ENCODE results near the gene SUCO.

The SUCO gene

DNA sequence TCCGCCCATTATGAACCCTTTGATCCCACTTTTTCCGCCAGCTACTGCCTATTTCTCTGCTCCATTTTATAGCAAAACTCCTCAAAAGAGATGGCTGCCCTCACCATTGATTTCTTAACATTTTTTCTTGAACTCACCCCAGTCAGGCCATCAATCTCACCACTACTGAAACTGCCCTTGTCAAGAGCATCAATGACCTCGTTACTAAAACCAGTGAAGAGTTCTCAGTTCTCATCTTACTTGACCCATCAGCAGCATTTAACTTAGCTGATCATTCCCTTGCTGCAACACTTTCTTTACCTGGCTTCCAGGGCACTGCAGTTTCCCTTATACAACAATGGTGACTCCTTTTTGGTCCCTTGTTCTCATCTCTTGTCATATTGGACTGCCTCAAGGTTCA is 90.8 kb downstream of the SUCO start:
- no peaks in the 10 kb centered on the region for H3K4me1 ChIP-seq (ENCODE audit: insufficient read depth, insufficient read length)
- no peaks in the 10 kb centered on the region for H3K27me3 ChIP-seq (ENCODE audit: insufficient read depth, insufficient read length)
- TF ChIP-seq ZNF274 (IDR thresholded peaks at IDR 0.05; ENCODE audit: low read depth, low read length) (no peak), SUZ12 (IDR thresholded peaks at IDR 0.05; ENCODE audit: extremely low read depth, insufficient read depth, insufficient read length) (no peak), YY1 (IDR thresholded peaks at IDR 0.05; ENCODE audit: insufficient read depth, insufficient read length) (no peak)
- H3K9ac ChIP-seq (ENCODE audit: insufficient read length, low read depth) = no peak overlapping the region
- peaks cover 38% of the 10 kb centered on the region for H3K9me3 ChIP-seq (ENCODE audit: insufficient read depth, low read length)
- no peaks in the 10 kb centered on the region for H3K36me3 ChIP-seq (ENCODE audit: insufficient read depth, insufficient read length, low read length)
- no peak overlapping the region for H3K4me3 ChIP-seq (ENCODE audit: insufficient read length, low read depth)
- no peak for DNase-seq (ENCODE audit: low read depth, low spot score)

DNA sequence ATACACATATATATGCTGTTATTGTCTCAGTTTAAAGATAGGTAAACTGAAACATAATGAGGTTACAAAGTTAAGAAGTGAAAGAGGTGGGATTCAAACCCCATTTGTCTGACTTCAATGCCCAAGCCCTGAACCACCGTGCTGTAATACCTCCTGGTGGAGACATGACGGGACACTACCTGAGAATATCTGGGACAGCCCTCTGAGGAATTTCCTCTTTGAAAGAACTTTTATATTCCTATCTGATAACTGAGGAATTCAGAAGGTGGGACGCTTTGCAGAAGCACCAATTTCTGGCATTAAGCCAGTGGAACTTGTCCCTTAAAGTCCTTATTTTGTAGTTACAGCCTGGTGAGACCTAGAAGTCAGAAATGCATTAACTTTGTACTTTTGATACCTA is 93.9 kb downstream of the SUCO start:
- no peaks in the 10 kb centered on the region for H3K4me1 ChIP-seq (ENCODE audit: insufficient read depth, insufficient read length)

GRCh38 chr1:172627702-172628101 is 94.8 kb downstream of the SUCO start:
- Histone ChIP-seq H3K4me3 (ENCODE audit: insufficient read length, low read depth) (no peak overlapping the region), H3K4me1 (ENCODE audit: insufficient read depth, insufficient read length) (no peaks in the 10 kb centered on the region), H3K27me3 (ENCODE audit: insufficient read depth, insufficient read length) (no peaks in the 10 kb centered on the region), H3K9ac (ENCODE audit: insufficient read length, low read depth) (no peak overlapping the region), H3K36me3 (ENCODE audit: insufficient read depth, insufficient read length, low read length) (no peaks in the 10 kb centered on the region), H3K9me3 (ENCODE audit: insufficient read depth, low read length) (peaks cover 16% of the 10 kb centered on the region; the same call in 1 of the 2 replicates)
- TF ChIP-seq ZNF274 (IDR thresholded peaks at IDR 0.05; ENCODE audit: low read depth, low read length) = no peak
- no peak for TF ChIP-seq SUZ12 (IDR thresholded peaks at IDR 0.05; ENCODE audit: extremely low read depth, insufficient read depth, insufficient read length)
- no peak for TF ChIP-seq YY1 (IDR thresholded peaks at IDR 0.05; ENCODE audit: insufficient read depth, insufficient read length)
- no peak for DNase-seq (ENCODE audit: low read depth, low spot score)

More for the DNA sequence above, 93.9 kb downstream of the SUCO start:
- Histone ChIP-seq H3K36me3 (ENCODE audit: insufficient read depth, insufficient read length, low read length) (no peaks in the 10 kb centered on the region), H3K9ac (ENCODE audit: insufficient read length, low read depth) (no peak overlapping the region), H3K27me3 (ENCODE audit: insufficient read depth, insufficient read length) (no peaks in the 10 kb centered on the region), H3K9me3 (ENCODE audit: insufficient read depth, low read length) (peaks cover 15% of the 10 kb centered on the region; the same call in 1 of the 2 replicates), H3K4me3 (ENCODE audit: insufficient read length, low read depth) (no peak overlapping the region)
- no peak for DNase-seq (ENCODE audit: low read depth, low spot score)
- TF ChIP-seq SUZ12 (IDR thresholded peaks at IDR 0.05; ENCODE audit: extremely low read depth, insufficient read depth, insufficient read length) (no peak), ZNF274 (IDR thresholded peaks at IDR 0.05; ENCODE audit: low read depth, low read length) (no peak), YY1 (IDR thresholded peaks at IDR 0.05; ENCODE audit: insufficient read depth, insufficient read length) (no peak)

GRCh38 chr1:172628401-172628800 is 95.5 kb downstream of the SUCO start:
- Histone ChIP-seq H3K4me3 (ENCODE audit: insufficient read length, low read depth) (no peak overlapping the region), H3K4me1 (ENCODE audit: insufficient read depth, insufficient read length) (no peaks in the 10 kb centered on the region), H3K27me3 (ENCODE audit: insufficient read depth, insufficient read length) (no peaks in the 10 kb centered on the region), H3K9me3 (ENCODE audit: insufficient read depth, low read length) (peaks cover 16% of the 10 kb centered on the region; the same call in 1 of the 2 replicates), H3K36me3 (ENCODE audit: insufficient read depth, insufficient read length, low read length) (no peaks in the 10 kb centered on the region), H3K9ac (ENCODE audit: insufficient read length, low read depth) (no peak overlapping the region)
- TF ChIP-seq YY1 (IDR thresholded peaks at IDR 0.05; ENCODE audit: insufficient read depth, insufficient read length) (no peak), SUZ12 (IDR thresholded peaks at IDR 0.05; ENCODE audit: extremely low read depth, insufficient read depth, insufficient read length) (no peak), ZNF274 (IDR thresholded peaks at IDR 0.05; ENCODE audit: low read depth, low read length) (no peak)
- DNase-seq (ENCODE audit: low read depth, low spot score) = no peak

DNA sequence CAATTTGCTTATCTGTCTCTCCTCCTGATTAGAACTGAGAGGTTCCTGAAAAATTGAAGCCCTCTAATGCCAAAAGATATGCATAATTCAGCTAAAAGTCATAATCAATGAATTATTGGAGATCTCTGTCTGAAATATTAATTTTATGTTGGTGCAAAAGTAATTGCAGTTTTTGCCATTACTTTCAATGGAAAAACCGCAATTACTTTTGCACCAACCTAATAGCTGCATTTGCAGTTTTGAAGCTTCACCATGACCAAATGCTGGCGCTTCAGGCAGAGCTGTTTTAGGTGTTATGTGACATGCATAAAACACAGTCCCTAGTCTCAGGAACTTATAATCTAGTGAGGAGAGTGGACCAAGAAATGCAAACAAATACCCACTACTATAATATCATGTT is 96.2 kb downstream of the SUCO start:
- Histone ChIP-seq H3K4me3 (ENCODE audit: insufficient read length, low read depth) (no peak overlapping the region), H3K9me3 (ENCODE audit: insufficient read depth, low read length) (peaks cover 18% of the 10 kb centered on the region; the same call in 1 of the 2 replicates), H3K27me3 (ENCODE audit: insufficient read depth, insufficient read length) (no peaks in the 10 kb centered on the region), H3K4me1 (ENCODE audit: insufficient read depth, insufficient read length) (no peaks in the 10 kb centered on the region), H3K36me3 (ENCODE audit: insufficient read depth, insufficient read length, low read length) (no peaks in the 10 kb centered on the region), H3K9ac (ENCODE audit: insufficient read length, low read depth) (no peak overlapping the region)
- TF ChIP-seq SUZ12 (IDR thresholded peaks at IDR 0.05; ENCODE audit: extremely low read depth, insufficient read depth, insufficient read length) (no peak), ZNF274 (IDR thresholded peaks at IDR 0.05; ENCODE audit: low read depth, low read length) (no peak), YY1 (IDR thresholded peaks at IDR 0.05; ENCODE audit: insufficient read depth, insufficient read length) (no peak)
- no peak for DNase-seq (ENCODE audit: low read depth, low spot score)

GRCh38 chr1:172629638-172630037 is 96.7 kb downstream of the SUCO start:
- no peak overlapping the region for H3K9ac ChIP-seq (ENCODE audit: insufficient read length, low read depth)
- H3K9me3 ChIP-seq (ENCODE audit: insufficient read depth, low read length) = peaks cover 22% of the 10 kb centered on the region; the same call in 1 of the 2 replicates
- no peaks in the 10 kb centered on the region for H3K4me1 ChIP-seq (ENCODE audit: insufficient read depth, insufficient read length)
- H3K4me3 ChIP-seq (ENCODE audit: insufficient read length, low read depth) = no peak overlapping the region
- no peak for DNase-seq (ENCODE audit: low read depth, low spot score)
- no peaks in the 10 kb centered on the region for H3K27me3 ChIP-seq (ENCODE audit: insufficient read depth, insufficient read length)
- TF ChIP-seq SUZ12 (IDR thresholded peaks at IDR 0.05; ENCODE audit: extremely low read depth, insufficient read depth, insufficient read length) = no peak
- TF ChIP-seq YY1 (IDR thresholded peaks at IDR 0.05; ENCODE audit: insufficient read depth, insufficient read length) = no peak
- no peak for TF ChIP-seq ZNF274 (IDR thresholded peaks at IDR 0.05; ENCODE audit: low read depth, low read length)
- H3K36me3 ChIP-seq (ENCODE audit: insufficient read depth, insufficient read length, low read length) = no peaks in the 10 kb centered on the region

DNA sequence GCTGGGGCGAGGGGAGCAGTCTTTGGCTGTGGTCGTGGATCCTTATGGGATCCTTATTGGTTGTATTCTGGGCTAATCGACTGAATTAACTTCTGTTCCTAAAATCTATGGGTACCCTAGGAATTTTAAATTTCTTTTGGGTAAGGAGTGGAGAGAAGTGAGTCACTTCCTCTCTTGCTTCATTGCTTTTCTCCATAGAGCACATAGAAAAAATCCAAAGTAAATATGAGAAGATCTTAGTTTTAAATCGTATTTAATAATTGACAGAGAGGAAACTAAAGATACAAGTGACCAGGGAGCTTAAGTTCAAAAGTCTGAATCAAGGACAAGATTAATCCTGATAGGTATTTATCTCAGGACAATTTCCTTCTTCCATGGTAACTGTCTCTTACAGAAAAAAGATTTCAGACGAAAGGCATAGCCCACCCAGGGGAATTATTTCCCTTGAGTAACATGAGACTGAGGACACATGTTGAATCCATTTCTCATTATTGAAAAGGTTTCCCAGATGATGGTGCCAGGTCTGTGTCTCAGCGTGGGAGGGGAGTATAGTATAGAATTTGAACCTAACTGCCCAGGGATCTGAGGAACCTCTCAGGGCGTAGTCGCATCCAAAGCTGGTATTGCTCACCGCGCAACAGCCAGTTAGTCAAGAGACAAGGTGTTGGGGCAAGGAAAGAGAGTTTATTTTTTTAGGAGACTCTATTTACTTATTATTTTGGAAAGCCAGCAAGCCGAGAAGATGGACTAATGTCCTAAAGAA is 97.3 kb downstream of the SUCO start:
- no peak for TF ChIP-seq SUZ12 (IDR thresholded peaks at IDR 0.05; ENCODE audit: extremely low read depth, insufficient read depth, insufficient read length)
- TF ChIP-seq YY1 (IDR thresholded peaks at IDR 0.05; ENCODE audit: insufficient read depth, insufficient read length) = no peak
- TF ChIP-seq ZNF274 (IDR thresholded peaks at IDR 0.05; ENCODE audit: low read depth, low read length) = no peak
- H3K36me3 ChIP-seq (ENCODE audit: insufficient read depth, insufficient read length, low read length) = no peaks in the 10 kb centered on the region
- no peaks in the 10 kb centered on the region for H3K4me1 ChIP-seq (ENCODE audit: insufficient read depth, insufficient read length)
- H3K4me3 ChIP-seq (ENCODE audit: insufficient read length, low read depth) = no peak overlapping the region
- H3K27me3 ChIP-seq (ENCODE audit: insufficient read depth, insufficient read length) = no peaks in the 10 kb centered on the region
- H3K9me3 ChIP-seq (ENCODE audit: insufficient read depth, low read length) = peaks cover 22% of the 10 kb centered on the region; the same call in 1 of the 2 replicates
- no peak for DNase-seq (ENCODE audit: low read depth, low spot score)
- no peak overlapping the region for H3K9ac ChIP-seq (ENCODE audit: insufficient read length, low read depth)
